ENCODE results near the gene DOC2A. TPM values are rescaled to one million over a fixed set of nuclear protein-coding genes. Genes with fewer than 3 reads are reported as not detected.

The DOC2A gene
- total and polyA plus RNA-seq, 2 of the 4 experiments (the other 2 are of a cell fraction), result under 0.01 to 0.48 TPM

GRCh38 chr16:29986931-29987330, 23.9 kb downstream of the DOC2A start:
- Histone ChIP-seq H3K14ac (replicated peaks; ENCODE audit: low read depth, low read length) (no peak overlapping the region), H2BK5ac (ENCODE audit: low read depth, low read length, poor library complexity, severe bottlenecking) (no peak overlapping the region), H3K27ac (ENCODE audit: insufficient read depth, low read length) (no peak overlapping the region), H3K9ac (ENCODE audit: low read depth, low read length) (no peak overlapping the region), H4K5ac (ENCODE audit: low read depth, low read length) (no peak overlapping the region), H3K9me1 (ENCODE audit: insufficient read depth, low read length) (no peaks in the 10 kb centered on the region), H3K9me3 (ENCODE audit: control insufficient read depth, insufficient read depth, low read length) (no peaks in the 10 kb centered on the region), H4K20me1 (ENCODE audit: insufficient read depth, low read length) (no peaks in the 10 kb centered on the region; the same call in 1 of the 2 replicates), H3K36me3 (ENCODE audit: control insufficient read depth, insufficient read depth, low read length) (peaks cover 76% of the 10 kb centered on the region), H2BK120ac (ENCODE audit: low read depth, low read length) (no peak overlapping the region), H2AFZ (replicated peaks; ENCODE audit: low read length, poor library complexity) (peak overlapping the region; percentile 33), H3K4me3 (ENCODE audit: insufficient read depth, low read depth, low read length) (no peak overlapping the region), H4K91ac (ENCODE audit: insufficient read depth, low read depth, low read length) (no peak overlapping the region), H2AK9ac (replicated peaks; ENCODE audit: low read depth, low read length, poor library complexity) (no peak overlapping the region), H3K4me2 (ENCODE audit: low read depth, low read length) (no peak overlapping the region), H4K8ac (ENCODE audit: low read depth in 2 of 2, low read length in 2 of 2) (no peak overlapping the region), H3K23ac (ENCODE audit: low read depth, low read length) (no peak overlapping the region), H2AK5ac (ENCODE audit: low read depth, low read length) (no peak overlapping the region), H3K79me1 (ENCODE audit: low read depth in 1 of 2, low read length in 2 of 2) (peaks cover 0 to 9% of the 10 kb centered on the region in 2 experiments; a peak in 1 of 4 replicates), H2BK20ac (ENCODE audit: low read depth, low read length) (no peak overlapping the region), H3K27me3 (ENCODE audit: control insufficient read depth, insufficient read depth, low read length) (no peaks in the 10 kb centered on the region), H3K4ac (ENCODE audit: low read depth, low read length) (no peak overlapping the region), H2BK15ac (ENCODE audit: low read depth, low read length) (no peak overlapping the region), H3K56ac (ENCODE audit: extremely low read depth, insufficient read depth, low read length) (no peak overlapping the region), H3K4me1 (ENCODE audit: control insufficient read depth, insufficient read depth, low read length) (no peaks in the 10 kb centered on the region), H3K18ac (ENCODE audit: low read depth, low read length) (no peak overlapping the region)
- CTCF ChIA-PET, result no interaction called here
- no CpG with 5 or more reads among the region's 5 CpGs for WGBS, 2 experiments (ENCODE audit: extremely low coverage in 2 of 2, insufficient read length in 1 of 2)
- no TSS peak for BruUV-seq (replicated peaks)
- dilution Hi-C loops (cut with HindIII; ENCODE audit: low sequenced_read_pairs, unreplicated experiment) (no loop called here), intact Hi-C loops (cut with micrococcal nuclease) (no loop called here), in situ Hi-C loops (cut with MboI; ENCODE audit: low sequenced_read_pairs) (no loop called here)
- POLR2A ChIA-PET (ENCODE audit: unreplicated experiment), result no interaction called here
- no peak for DNase-seq
- no peak for TF ChIP-seq SMC3 (IDR thresholded peaks at IDR 0.05; ENCODE audit: low read depth, low read length)
- TF ChIP-seq MAZ (IDR thresholded peaks at IDR 0.05; ENCODE audit: borderline replicate concordance, low read depth, low read length), result no peak
- no peak for TF ChIP-seq CTCF (conservative IDR thresholded peaks at IDR 0.05; ENCODE audit: low read depth, low read length)
- TF ChIP-seq BHLHE40 (IDR thresholded peaks at IDR 0.05; ENCODE audit: low read depth, low read length), result no peak
- no peak for TF ChIP-seq POLR2A (IDR thresholded peaks at IDR 0.05; ENCODE audit: low read depth, low read length)
- TF ChIP-seq NFE2L2 (IDR thresholded peaks at IDR 0.05; ENCODE audit: low read depth, low read length), result no peak
- TF ChIP-seq RAD21 (IDR thresholded peaks at IDR 0.05; ENCODE audit: low read length), result no peak
- no peak for TF ChIP-seq CHD1 (IDR thresholded peaks at IDR 0.05; ENCODE audit: low read depth, low read length)
- TF ChIP-seq MAFK (IDR thresholded peaks at IDR 0.05; ENCODE audit: low read depth, low read length), result no peak
- TF ChIP-seq RFX5 (IDR thresholded peaks at IDR 0.05; ENCODE audit: low read depth, low read length), result no peak
- TF ChIP-seq USF2 (IDR thresholded peaks at IDR 0.05; ENCODE audit: low read depth, low read length), result no peak
- TF ChIP-seq RCOR1 (IDR thresholded peaks at IDR 0.05; ENCODE audit: insufficient replicate concordance, low read length), result no peak
- no peak for TF ChIP-seq FOS (IDR thresholded peaks at IDR 0.05; ENCODE audit: low read depth, low read length)
- no peak for TF ChIP-seq MXI1 (IDR thresholded peaks at IDR 0.05; ENCODE audit: borderline replicate concordance, low read depth, low read length)
- no peak for TF ChIP-seq CEBPB (IDR thresholded peaks at IDR 0.05; ENCODE audit: low read depth, low read length)
- TF ChIP-seq ELK1 (IDR thresholded peaks at IDR 0.05; ENCODE audit: borderline replicate concordance, low read depth, low read length), result no peak
- ATAC-seq (ENCODE audit: low read depth), result no peak

All from IMR-90 (cell line).